MM.1S (cell line): ENCODE data around the gene TTC16.

Source experiments
- DNase-seq: peaks from one replicate; pipeline ENCODE4 v3.0.0-alpha.2; 2015
- H2AFZ ChIP-seq: fragments of 300-600 bp; sonication (generic); 2 replicates; pipeline ENCODE4 v1.6.0; 2016; ENCODE audit warnings: antibody characterized with exemption, low read length
- H3F3A ChIP-seq: fragments of 300-600 bp; sonication (generic); 2 replicates; pipeline ENCODE4 v1.6.1; 2016; ENCODE audit warnings: mild to moderate bottlenecking, antibody characterized with exemption, low read length, moderate library complexity, mixed read lengths; ENCODE audit not compliant: insufficient read depth
- H3K27ac ChIP-seq: fragments of 300-600 bp; sonication (generic); 2 replicates; pipeline ENCODE4 v1.5.1; 2016; ENCODE audit warnings: mild to moderate bottlenecking, low read length
- H3K27me3 ChIP-seq: fragments of 300-600 bp; sonication (generic); replicated peaks from 2 replicates; pipeline ENCODE4 v1.6.0; 2016; ENCODE audit warnings: low read length; ENCODE audit not compliant: insufficient read depth
- H3K36me3 ChIP-seq: fragments of 300-600 bp; sonication (generic); replicated peaks from 2 replicates; pipeline ENCODE4 v1.6.1; 2016; ENCODE audit warnings: mild to moderate bottlenecking, low read length, mixed read lengths; ENCODE audit not compliant: insufficient read depth
- H3K4me1 ChIP-seq: fragments of 300-600 bp; sonication (generic); 2 replicates; pipeline ENCODE4 v1.6.1; 2016; ENCODE audit warnings: low read length, mixed read lengths
- H3K4me2 ChIP-seq: fragments of 300-600 bp; sonication (generic); 2 replicates; pipeline ENCODE4 v1.6.0; 2016; ENCODE audit warnings: low read depth, low read length
- H3K4me3 ChIP-seq: fragments of 300-600 bp; sonication (generic); 2 replicates; pipeline ENCODE4 v1.5.1; 2016; ENCODE audit warnings: low read length, mixed read lengths
- H3K79me2 ChIP-seq: fragments of 300-600 bp; sonication (generic); 2 replicates; pipeline ENCODE4 v1.6.1; 2016; ENCODE audit warnings: mixed run types, low read length, mixed read lengths
- H3K9ac ChIP-seq: fragments of 300-600 bp; sonication (generic); 2 replicates; pipeline ENCODE4 v1.6.1; 2016; ENCODE audit warnings: low read length, mixed read lengths
- H3K9me2 ChIP-seq: fragments of 300-600 bp; sonication (generic); replicated peaks from 2 replicates; pipeline ENCODE4 v1.6.1; 2016; ENCODE audit warnings: mild to moderate bottlenecking, low read length, mixed read lengths; ENCODE audit not compliant: insufficient read depth
- H3K9me3 ChIP-seq: fragments of 300-600 bp; sonication (generic); replicated peaks from 2 replicates; pipeline ENCODE4 v1.6.1; 2016; ENCODE audit warnings: mild to moderate bottlenecking, low read length, mixed read lengths; ENCODE audit not compliant: insufficient read depth
- H4K20me1 ChIP-seq: fragments of 300-600 bp; sonication (generic); 2 replicates; pipeline ENCODE4 v1.6.1; 2016; ENCODE audit warnings: mild to moderate bottlenecking, low read length, moderate library complexity, mixed read lengths; ENCODE audit not compliant: insufficient read depth
- CTCF ChIP-seq: fragments of 300-600 bp; sonication (generic); IDR thresholded peaks from 2 replicates; pipeline ENCODE4 v1.5.1; 2016; ENCODE audit warnings: antibody characterized with exemption, low read length, mixed read lengths
- EZH2 ChIP-seq: fragments of 300-600 bp; sonication (generic); optimal IDR thresholded peaks from 2 replicates; pipeline ENCODE3; 2017; ENCODE audit warnings: low read depth, mild to moderate bottlenecking, antibody characterized with exemption, low read length, mixed read lengths
- EZH2phosphoT487 ChIP-seq: fragments of 300-600 bp; sonication (generic); IDR thresholded peaks from 2 replicates; pipeline ENCODE4 v1.6.1; 2018; ENCODE audit warnings: antibody characterized with exemption, low read length

TTC16 gene

GRCh38 chr9:127771570-127772189 is 55.8 kb downstream of the TTC16 start:
- Histone ChIP-seq H3K4me3 (peak overlapping the region; percentile 74; the same call in 1 of the 2 replicates), H3K9me3 (no peaks in the 10 kb centered on the region), H3K9me2 (no peaks in the 10 kb centered on the region), H3F3A (peaks cover 31% of the 10 kb centered on the region), H4K20me1 (no peaks in the 10 kb centered on the region), H3K9ac (no peak overlapping the region), H3K4me2 (peak overlapping the region; percentile 38), H3K4me1 (peaks cover 23% of the 10 kb centered on the region), H3K27ac (peak overlapping the region; percentile 40; the same call in 1 of the 2 replicates), H2AFZ (no peak overlapping the region), H3K79me2 (peaks cover 68% of the 10 kb centered on the region), H3K27me3 (no peaks in the 10 kb centered on the region), H3K36me3 (peaks cover 6% of the 10 kb centered on the region; the same call in 1 of the 2 replicates)
- DNase-seq = no peak
- no peak for TF ChIP-seq EZH2phosphoT487
- no peak for TF ChIP-seq EZH2

- DNase-seq = no peak
- H3K9me3 ChIP-seq = no peaks in the 10 kb centered on the region
- H3K79me2 ChIP-seq = peaks cover 69% of the 10 kb centered on the region
- H3K9ac ChIP-seq = no peak overlapping the region
- H4K20me1 ChIP-seq = no peaks in the 10 kb centered on the region
- H2AFZ ChIP-seq = no peak overlapping the region
- no peak for TF ChIP-seq EZH2phosphoT487
- no peak for TF ChIP-seq EZH2
- no peak for TF ChIP-seq CTCF
- peaks cover 6% of the 10 kb centered on the region; the same call in 1 of the 2 replicates for H3K36me3 ChIP-seq
- H3K4me2 ChIP-seq = no peak overlapping the region
- no peaks in the 10 kb centered on the region for H3K27me3 ChIP-seq
- no peak overlapping the region for H3K27ac ChIP-seq
- H3K4me3 ChIP-seq = no peak overlapping the region
- peaks cover 21% of the 10 kb centered on the region for H3K4me1 ChIP-seq
- peaks cover 38% of the 10 kb centered on the region for H3F3A ChIP-seq
- no peaks in the 10 kb centered on the region for H3K9me2 ChIP-seq
Measured at GRCh38 chr9:127772603-127773002, 56.7 kb downstream of the TTC16 start.

- H3K4me1 ChIP-seq = peaks cover 21% of the 10 kb centered on the region
- no peak for DNase-seq
Measured at GRCh38 chr9:127773272-127773671, 57.4 kb downstream of the TTC16 start.

More at GRCh38 chr9:127773272-127773671, 57.4 kb downstream of the TTC16 start:
- Histone ChIP-seq H2AFZ (no peak overlapping the region), H3K4me2 (no peak overlapping the region), H3K36me3 (peaks cover 6% of the 10 kb centered on the region; the same call in 1 of the 2 replicates), H3K9me2 (no peaks in the 10 kb centered on the region), H3K9me3 (no peaks in the 10 kb centered on the region), H4K20me1 (no peaks in the 10 kb centered on the region), H3K4me3 (no peak overlapping the region), H3K27me3 (no peaks in the 10 kb centered on the region), H3F3A (peaks cover 44% of the 10 kb centered on the region), H3K27ac (no peak overlapping the region), H3K79me2 (peaks cover 69% of the 10 kb centered on the region), H3K9ac (no peak overlapping the region)
- TF ChIP-seq CTCF = no peak
- no peak for TF ChIP-seq EZH2phosphoT487
- no peak for TF ChIP-seq EZH2
